NCI-H510A treated with DMSO at 0.1 percent for 48 hours (cell line): ENCODE measurements around the gene CTDSPL.

Experiments used
- DNase-seq: peaks from one replicate; lab custom pipeline; 2025; lab: John Stamatoyannopoulos, UW

The CTDSPL gene

DNA sequence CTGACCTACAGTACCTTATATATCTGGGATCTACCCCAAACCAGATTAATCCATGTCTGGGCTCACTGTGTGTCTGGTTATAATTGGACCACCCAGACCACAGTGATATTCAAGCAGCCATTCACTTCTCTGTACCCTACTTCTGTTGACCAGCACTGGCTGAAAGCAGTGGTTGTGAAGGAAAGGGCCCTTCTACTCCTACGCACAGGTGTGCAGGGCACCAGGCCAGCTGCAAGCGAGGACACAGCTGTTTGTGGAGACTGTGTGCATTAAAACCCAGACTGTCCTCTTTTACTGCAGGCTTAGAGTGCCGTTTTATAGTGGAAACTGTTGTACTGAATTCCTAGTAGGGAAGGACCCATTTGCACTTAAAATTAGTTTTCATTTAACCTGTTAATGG, 29.5 kb downstream of the CTDSPL start:
- DNase-seq: no peak

DNA sequence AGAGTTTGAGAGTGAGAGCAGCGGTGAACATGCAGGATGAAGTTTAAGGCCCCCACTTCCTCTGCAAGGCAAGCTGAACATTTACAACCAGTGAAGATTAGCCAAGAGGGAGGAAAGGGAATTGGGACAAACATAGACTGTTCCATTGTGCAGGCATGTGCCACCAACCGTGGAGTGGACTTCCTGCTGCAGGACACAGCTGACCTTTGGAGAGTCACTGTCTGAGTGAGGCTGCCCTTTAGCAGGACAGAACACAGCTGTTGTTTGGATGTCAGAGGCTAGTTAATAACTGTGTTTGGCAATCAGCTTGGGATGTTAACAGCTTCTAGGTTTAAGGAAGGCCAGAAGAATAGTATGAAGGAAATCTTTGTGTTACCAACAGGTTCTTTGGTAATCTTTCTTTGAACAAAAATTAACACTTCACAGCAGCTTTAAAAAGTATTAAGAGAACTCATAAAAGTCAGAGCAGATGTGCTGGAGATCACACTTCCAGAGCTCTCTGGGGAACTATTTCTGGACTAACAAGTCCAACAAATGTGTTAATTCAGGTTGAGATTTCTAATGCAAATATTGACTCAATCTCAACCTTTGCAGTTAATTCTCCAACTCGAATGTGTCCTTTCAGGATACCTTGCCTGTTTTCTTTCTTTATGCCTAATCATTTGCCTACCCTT, 31.4 kb downstream of the CTDSPL start:
- no peak for DNase-seq

DNA sequence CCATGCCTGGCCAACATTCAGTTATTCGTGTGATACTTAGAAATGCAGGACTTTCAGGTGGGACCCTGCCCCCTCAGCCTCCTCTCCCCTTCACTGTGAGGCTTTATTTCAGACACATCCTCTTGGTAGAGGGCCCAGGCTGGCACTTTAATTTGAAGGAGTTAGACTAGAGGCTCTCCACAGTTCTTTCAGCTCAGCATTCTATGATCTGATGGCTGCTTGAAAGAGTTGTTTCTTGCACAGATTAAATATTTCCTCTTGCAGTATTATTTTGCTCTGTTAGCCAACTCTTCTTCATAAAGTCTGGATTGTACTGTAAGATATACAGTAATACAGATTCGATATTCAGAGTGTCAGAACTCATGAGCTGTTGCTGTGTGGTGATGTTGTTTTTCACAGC, 35.1 kb downstream of the CTDSPL start:
- no peak for DNase-seq

DNA sequence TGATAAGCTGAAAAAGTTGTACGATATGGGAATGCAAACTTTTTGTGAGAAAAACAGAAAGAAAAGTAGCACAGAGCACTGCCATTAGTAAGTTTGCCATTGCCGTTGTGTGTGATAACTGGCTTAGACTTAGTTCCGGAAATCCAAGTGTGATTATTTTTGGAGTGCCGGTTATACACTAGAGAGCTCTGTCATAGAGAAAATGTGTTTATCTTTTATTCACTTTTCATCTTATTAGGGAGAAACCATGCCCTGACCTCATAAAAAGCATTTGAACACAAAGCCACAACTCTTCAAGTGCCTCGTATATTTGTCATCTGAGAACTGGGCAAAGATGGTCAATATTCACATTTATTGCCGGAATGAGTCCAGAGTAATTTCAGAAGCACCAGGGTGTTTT, 36.1 kb downstream of the CTDSPL start:
- no peak for DNase-seq

DNA sequence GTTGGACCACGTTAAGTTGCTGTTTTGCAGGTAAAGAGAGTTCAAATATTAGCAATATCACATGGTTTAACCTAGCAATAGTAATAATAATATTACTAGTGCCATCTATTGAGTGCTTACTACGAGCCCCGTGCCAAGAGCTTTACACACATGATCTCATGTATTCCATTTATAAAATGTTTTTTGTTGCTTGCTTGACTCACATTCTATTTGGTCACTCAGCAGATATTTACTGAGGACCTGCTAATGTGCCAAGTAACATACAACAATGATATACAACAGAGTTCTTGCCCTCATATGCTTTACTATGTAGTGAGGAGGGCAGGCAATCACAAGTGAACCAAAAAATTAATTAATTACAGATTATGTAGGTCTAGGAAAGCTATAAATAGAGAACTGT, 36.7 kb downstream of the CTDSPL start:
- no peak for DNase-seq

DNA sequence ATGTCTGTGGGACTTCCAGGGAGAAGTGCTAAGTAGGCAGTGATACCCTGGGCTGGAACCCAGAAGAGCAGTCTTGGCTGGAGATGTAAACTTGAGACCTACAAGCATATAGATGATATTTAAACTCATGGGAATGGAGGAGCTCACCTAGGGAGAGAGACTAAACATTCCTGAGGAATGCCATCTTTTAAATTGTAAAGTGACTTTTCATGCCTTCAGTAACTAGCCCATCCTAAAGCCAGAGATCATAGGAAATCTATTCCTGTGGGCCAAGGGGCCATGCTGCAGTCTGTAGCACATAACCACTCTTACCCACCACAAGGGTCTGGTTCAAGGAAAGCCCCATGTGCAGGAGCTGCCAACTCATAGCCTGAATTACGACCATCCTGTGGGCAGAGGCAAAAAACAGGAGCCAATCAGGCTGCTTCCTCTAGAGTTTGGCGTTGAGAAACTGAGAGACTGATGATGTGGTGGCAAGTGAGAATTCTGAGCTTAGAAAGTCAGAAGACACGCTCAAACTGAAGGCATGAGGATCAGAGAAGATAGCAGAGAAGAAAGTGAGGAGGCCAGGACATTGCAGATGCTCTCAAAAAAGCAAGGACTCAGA, 37.5 kb downstream of the CTDSPL start:
- no peak for DNase-seq

DNA sequence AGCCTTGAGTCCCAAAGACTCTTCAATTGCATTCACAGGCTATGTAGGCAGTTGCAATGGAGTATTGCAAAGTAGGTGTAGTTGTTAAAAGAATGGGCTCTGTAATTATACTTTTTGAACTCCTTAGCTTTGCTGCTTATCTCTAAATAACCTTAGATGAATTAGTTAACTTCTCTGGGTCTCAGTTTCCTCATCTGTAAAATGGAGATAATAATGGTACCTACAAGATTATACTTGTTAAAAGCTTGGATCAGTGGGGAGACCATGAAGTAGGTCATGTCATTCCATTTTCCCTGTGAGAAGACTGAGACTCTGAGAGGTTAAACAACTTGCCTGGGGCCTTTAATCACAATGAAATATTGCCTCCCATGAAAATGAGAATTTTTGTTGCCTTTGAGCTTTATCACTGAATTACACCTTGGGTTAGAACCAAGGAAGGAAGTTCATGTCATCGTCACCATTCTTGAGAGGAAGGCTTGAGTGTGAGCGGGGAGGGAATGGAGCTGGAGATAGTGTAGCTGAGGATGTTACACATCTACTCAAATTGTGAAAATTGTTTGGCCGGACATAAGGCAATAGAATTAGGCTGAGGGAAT, 38.1 kb downstream of the CTDSPL start:
- no peak for DNase-seq

DNA sequence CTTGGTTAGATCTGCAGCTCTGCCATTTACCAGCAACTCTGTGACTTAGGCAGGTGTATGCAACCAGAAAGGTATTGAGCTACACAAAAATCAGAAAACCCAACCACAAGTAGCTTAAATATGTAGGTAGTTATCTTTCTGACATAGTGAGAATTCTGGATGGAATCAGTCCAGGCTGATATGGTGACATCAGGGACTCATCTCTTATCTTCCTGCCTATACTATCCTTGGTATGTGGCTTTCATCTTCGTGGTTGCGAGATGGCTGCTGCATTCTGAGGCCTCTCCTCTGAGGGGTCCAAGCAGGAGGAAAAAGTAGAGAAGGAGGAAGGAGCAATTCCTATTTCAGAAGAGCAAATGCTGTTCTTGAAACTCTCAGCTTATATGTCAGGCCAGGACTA, 40.0 kb downstream of the CTDSPL start:
- DNase-seq: no peak

DNA sequence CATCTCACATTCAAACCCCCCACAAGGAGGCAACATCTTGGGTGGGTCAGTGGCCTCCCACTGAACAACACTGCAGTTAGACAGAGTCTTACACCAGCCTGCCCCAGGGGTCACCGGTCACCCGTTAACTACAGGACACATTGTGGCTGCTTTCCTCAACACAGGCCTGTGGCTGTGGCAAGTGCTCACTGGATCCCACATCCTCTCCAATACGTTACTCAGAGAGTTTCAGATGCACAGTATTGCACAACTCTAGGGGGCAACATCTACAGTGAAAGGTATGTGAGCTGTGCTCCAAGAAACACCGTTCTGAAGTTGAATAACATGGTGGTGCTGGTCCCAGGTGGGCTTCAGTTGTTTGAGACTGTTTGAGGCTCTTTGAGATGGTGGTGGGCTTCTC, 41.0 kb downstream of the CTDSPL start:
- no peak for DNase-seq

DNA sequence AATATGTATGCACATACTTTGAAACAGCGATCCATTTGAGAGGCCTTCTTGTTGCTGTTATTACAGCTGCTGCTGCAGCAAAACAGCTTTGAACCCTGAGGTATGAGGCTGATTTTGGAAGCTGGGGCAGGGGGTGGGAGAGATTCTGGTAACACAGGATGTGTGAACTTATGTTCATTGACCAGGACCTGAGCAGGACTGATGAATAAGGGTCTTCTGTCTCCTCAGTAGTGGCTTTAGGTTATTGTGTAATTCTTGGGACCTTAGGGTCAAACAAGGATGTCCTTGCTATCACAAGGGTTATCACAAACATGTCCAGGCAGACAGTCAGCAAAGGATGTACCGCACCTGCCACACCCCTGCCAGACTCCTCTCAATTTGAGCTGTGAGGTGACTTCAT, 41.6 kb downstream of the CTDSPL start:
- DNase-seq: no peak

DNA sequence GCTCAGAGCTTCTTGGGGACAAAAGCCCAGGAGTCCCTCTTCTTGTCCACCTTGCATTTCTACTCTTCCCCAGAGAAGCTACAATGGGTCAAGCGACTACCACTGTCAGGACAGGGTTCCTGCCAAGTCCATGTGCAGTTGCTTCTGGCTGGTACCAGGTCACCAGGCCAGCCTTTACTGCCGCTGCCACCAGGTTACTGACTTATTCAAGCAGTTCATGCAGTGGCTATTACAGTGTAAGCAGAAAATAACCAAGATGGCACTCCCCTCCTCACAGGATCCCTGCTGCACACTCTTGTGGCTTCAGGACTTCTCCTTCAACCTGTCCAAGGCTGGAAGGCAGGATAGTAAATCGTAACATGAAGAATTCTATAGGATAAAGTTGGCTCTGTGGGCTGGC, 42.1 kb downstream of the CTDSPL start:
- no peak for DNase-seq

DNA sequence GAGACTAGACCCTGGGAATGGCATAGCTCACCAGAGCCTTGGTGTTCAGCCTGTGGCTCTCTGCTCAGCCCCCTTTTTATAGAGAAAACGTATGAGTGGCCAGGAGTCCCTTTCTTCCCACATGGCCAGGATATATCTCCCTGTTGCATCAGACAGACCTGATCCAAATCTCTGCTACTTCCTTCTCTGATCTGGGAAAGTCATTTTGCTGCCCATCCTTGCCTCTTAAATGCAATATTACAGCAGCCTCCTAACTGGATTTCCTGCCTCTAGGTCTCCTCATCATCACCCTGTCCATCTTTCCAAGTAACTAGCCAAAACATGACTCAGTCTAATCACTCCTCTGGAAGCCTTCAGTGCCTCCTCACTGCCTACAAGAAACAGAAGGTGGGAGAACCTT, 42.9 kb downstream of the CTDSPL start:
- DNase-seq: no peak

DNA sequence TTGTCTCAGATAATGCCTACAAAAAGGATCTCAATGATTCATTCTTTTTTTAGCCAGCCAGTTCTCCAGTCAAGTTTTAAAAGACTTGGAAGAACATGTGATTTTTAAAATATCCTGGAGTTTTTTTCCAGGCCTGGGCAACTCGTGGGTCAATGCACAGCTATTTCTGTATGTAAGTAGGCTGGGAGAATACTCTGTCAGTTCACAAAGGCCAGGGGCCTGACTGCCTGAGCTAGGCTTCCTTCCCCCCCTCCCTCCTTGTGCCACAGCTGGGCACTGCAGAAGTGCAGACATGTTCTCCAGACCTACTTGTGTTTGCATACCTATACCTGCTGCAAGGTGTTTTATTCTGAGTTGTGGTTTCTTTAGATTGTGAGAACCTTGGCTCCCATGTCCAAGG, 43.7 kb downstream of the CTDSPL start:
- DNase-seq: no peak

DNA sequence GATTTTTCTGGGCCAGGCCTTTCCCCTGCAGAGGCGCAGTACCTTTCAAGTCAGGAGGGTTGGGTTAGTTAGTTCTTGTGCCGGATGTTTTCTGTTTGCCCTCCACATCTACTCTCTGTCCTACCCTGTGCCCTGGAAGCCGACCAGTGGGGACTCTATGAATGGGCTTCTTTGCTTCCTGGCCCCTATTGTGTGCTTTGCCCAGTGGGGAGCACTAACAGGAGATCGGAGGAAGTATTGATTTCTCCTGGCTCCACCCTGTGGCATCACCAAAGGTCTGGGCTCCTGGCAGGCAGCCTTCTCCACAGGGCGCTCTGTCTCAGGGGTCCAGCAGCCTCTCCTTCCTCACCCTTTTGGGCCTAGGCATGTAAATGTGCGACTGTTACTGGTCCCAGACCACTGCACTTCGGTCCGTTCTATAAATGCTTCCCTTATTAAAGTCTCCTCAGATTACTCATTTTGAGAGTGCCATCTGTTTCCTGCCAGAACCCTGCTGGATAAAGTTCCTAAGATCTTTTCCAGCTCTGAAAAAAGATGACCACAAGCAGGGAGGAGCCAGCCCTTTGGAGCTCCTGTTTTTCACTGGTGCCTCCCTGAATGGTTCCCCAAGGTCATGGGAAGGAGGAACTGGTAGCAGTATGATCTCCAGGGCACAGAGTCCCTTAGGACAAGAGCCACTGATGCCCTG, 44.5 kb downstream of the CTDSPL start:
- no peak for DNase-seq

DNA sequence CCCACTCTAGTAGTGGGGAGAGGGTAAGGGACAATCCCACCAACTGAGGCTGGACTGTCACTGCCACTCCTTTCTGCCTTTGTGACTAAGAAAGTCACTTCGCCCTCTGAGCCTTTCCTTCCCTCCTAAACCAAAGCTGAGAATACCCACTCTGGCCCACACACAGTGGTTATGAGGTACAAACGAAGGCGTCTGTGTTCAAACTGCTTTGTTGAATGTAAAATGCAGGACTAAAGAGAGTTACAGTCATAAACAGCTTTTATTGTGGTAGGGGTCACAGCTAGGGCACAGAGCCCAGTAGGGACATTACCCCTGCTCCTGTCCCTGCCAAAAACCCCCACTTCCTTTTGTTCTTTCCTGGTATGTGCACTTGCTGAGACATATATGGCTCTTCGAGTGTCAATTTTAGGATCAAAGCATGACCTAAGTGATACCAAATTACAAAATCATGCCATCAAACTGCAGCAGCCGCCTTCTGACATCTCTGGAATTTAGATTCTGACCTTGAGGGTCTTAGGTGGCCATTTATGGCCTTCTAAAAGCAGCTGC, 45.1 kb downstream of the CTDSPL start:
- DNase-seq: no peak

DNA sequence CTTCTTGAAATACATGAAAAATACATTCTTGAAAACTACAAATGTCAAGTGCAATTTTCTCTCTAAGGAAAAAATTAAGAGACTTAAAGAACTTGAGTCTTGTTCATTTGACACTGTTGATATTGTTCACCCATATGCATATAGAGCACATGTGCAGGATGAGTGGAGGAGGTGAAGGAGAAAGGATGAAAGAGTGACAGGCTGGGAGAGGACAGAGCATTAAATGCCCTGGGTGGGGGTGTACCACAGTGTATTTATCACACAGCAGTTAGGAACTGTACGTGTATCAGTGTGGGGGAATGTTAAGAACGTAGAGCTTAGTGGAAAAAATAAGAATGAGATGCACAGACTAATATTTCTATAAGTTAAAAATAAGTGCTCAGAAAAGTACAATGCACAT, 45.7 kb downstream of the CTDSPL start:
- no peak for DNase-seq

DNA sequence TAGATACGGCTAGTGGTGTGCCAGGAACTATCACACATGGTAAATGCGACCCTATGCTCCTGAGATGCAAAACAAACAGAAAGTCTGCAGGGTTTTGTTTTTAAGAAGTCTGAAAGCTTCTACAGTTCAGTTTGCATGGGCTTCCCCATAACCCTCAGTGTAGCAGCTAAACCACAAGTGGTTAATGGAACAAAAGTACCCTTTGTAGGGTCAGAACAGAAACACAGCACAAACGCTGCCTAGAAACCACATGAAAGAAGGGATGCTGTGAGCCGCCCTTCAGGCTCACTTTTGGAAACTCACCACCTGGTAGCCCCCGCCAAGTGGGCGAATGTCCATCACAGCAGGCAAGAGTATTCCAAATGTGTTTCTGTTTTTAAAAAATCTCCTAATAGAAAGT, 46.2 kb downstream of the CTDSPL start:
- DNase-seq: no peak

DNA sequence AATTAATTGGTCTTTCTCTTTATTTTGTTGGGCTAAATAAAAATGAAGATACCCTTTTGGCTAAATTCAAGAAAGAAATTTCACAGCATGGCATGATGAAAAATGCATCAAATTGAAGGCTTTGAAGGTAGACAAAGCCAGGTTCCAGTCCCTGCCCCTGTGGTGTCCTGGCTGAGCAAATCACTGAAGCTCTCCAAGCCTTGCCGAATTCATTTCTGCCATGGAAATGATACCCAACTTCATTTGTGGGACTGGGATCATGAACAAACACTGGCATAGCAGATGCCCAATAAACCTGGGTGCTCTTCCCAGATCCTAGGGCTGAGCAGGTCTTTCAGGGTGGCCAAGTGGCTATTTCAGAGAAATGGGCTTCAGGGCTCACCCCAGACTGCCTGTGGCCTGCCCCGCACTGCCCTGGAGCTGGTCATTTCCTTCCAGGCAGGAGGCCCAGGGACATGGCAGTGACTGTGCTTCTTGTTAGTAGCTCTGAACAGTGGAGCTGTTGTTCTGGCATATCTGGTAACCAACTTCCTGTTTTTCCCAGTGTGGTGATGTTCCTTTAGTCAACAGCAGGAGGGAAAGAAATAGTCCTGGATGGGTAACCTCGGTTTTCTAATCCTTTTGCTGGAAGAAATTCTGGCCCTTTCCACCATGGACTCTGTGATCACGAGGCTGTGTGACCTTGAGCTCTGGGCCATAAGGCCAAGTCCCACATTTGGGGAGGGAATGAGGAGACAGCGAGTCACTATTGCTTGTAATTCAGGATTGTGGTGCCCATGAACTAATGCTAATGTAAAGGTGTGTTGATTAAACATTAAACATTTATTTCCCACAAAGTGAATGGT, 47.6 kb downstream of the CTDSPL start:
- no peak for DNase-seq

DNA sequence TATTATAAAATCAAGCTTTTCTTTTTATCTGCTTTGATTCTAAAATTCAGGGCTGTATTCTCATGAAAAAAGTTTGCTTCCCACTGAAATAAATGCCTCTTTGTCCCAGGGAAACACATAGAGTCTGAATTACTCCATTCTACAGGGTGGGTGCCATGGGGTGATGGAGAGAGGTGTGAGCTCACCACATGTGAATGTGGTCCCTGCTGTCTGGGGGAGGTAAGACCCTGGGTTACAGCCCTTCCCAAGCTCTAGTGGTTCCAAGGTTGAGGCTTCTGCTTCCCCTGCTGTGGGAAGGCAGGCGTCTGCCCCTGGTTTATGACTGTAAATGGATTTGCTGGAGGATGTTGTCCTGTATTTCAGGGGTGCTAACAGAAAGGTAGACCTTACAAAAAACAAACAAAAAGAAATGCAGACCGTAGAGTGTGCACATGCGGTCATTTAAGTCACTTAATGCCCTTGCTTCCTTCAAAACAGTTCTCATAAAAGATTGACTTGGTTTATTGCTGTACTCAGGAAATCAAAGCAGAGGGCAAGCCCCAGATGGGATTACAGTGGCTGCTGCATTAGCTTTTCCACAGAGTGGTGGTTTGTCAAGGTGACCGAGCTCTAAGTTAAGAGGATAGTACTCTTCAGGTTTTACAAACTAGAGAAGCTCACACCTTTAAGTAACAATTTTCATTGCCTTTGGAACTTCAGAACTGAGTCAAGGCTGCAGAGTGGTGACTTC, 49.2 kb downstream of the CTDSPL start:
- DNase-seq: no peak

DNA sequence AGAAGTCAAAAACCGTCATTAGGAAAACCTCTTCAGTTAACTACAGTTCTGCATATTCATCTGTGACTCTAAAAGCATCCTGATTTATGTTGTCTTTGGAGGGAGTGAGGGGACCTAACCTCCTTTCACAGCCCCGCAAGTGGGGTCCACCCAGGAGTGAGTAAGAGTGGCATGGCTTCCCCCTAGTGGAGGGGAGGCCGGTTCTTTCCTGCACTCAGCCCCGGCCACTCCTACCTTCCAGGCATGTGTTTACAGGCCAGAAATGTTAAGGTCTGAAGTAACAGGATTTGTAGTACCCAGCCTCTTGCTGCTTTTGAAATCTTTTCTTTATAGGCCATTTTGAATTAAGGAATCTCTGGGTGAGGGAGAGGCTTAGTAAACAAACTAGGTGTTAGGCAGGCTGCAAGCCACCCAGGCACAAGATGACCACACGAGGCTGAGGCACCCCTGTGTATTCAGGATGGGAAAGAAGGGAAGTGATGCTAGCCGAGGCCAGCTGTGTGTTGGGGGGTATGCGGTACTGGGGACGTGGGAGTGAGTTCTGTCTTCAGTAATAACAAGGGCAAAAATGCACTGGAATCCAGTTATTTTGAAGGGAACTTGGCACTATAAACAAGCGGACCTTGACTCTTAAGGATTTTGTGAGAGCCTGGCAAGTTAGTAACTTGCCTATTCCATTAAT, 50.5 kb downstream of the CTDSPL start:
- DNase-seq: no peak

DNA sequence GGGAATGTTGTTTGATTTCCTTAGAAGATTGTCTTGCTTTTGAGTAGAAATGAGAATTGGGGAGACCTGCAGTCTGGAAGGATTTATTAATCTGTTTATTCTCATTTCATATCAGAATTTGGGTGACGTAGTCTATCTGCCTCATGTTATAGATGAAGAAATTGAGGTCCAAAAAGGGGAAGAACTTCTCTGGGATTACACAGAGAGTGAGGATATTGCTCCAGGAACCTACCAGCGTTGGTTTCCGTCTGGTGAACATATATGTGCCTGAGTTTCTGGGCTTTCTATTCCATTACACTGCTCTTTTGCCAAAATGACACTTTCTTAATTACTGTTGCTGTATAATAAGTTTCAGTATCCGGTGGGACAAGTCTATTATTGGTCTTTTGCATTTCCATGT, 51.8 kb downstream of the CTDSPL start:
- no peak for DNase-seq
